ENCODE measurements around the gene NLRP14.

Gene NLRP14

GRCh38 chr11:7079545-7080135 is 59.4 kb downstream of the NLRP14 start:
- ATAC-seq = no peak
- no peak for TF ChIP-seq POU6F1 (CRISPR knock-in tag; IDR thresholded peaks at IDR 0.05; ENCODE audit: borderline replicate concordance, low read depth)
- TF ChIP-seq ARNTL (CRISPR knock-in tag; IDR thresholded peaks at IDR 0.05; ENCODE audit: borderline replicate concordance, low read depth) = no peak
- no peak for TF ChIP-seq ESRRG (CRISPR knock-in tag; IDR thresholded peaks at IDR 0.05)
- no peak for TF ChIP-seq ZNF8 (CRISPR knock-in tag; IDR thresholded peaks at IDR 0.05)
- no peak for TF ChIP-seq CREB5 (CRISPR knock-in tag; IDR thresholded peaks at IDR 0.05; ENCODE audit: low read depth)
- no peak for TF ChIP-seq TOX (CRISPR knock-in tag; IDR thresholded peaks at IDR 0.05; ENCODE audit: borderline replicate concordance)
- TF ChIP-seq TCF4 (CRISPR knock-in tag; IDR thresholded peaks at IDR 0.05; ENCODE audit: borderline replicate concordance) = no peak
- TF ChIP-seq ZNF70 (CRISPR knock-in tag; IDR thresholded peaks at IDR 0.05) = no peak
- TF ChIP-seq ZFP3 (CRISPR knock-in tag; IDR thresholded peaks at IDR 0.05) = no peak
- no peak for TF ChIP-seq ISL1 (CRISPR knock-in tag; IDR thresholded peaks at IDR 0.05)
- no peak for TF ChIP-seq ZNF565 (CRISPR knock-in tag; conservative IDR thresholded peaks at IDR 0.05; ENCODE audit: low read depth)
- no peak for TF ChIP-seq SNAI2 (CRISPR knock-in tag; IDR thresholded peaks at IDR 0.05)
- TF ChIP-seq PATZ1 (CRISPR knock-in tag; IDR thresholded peaks at IDR 0.05; ENCODE audit: borderline replicate concordance) = no peak
- no peak for TF ChIP-seq CSRNP3 (CRISPR knock-in tag; IDR thresholded peaks at IDR 0.05)
- no peak for TF ChIP-seq PPARA (CRISPR knock-in tag; IDR thresholded peaks at IDR 0.05; ENCODE audit: borderline replicate concordance)
- no peak for TF ChIP-seq ZFP30 (CRISPR knock-in tag; IDR thresholded peaks at IDR 0.05)
- no peak for TF ChIP-seq ZC3H10 (CRISPR knock-in tag; IDR thresholded peaks at IDR 0.05)
- TF ChIP-seq BACH2 (CRISPR knock-in tag; IDR thresholded peaks at IDR 0.05; ENCODE audit: borderline replicate concordance) = no peak
- no peak for TF ChIP-seq GLIS3 (CRISPR knock-in tag; IDR thresholded peaks at IDR 0.05)

- ATAC-seq = no peak
- TF ChIP-seq CSRNP3 (CRISPR knock-in tag; IDR thresholded peaks at IDR 0.05) (no peak), CSDC2 (CRISPR knock-in tag; IDR thresholded peaks at IDR 0.05) (no peak), CREB5 (CRISPR knock-in tag; IDR thresholded peaks at IDR 0.05; ENCODE audit: low read depth) (no peak), OSR1 (CRISPR knock-in tag; IDR thresholded peaks at IDR 0.05) (no peak), ESRRG (CRISPR knock-in tag; IDR thresholded peaks at IDR 0.05) (no peak), BACH2 (CRISPR knock-in tag; IDR thresholded peaks at IDR 0.05; ENCODE audit: borderline replicate concordance) (no peak), ZFP3 (CRISPR knock-in tag; IDR thresholded peaks at IDR 0.05) (no peak), TCF4 (CRISPR knock-in tag; IDR thresholded peaks at IDR 0.05; ENCODE audit: borderline replicate concordance) (no peak), GLIS3 (CRISPR knock-in tag; IDR thresholded peaks at IDR 0.05) (no peak), PATZ1 (CRISPR knock-in tag; IDR thresholded peaks at IDR 0.05; ENCODE audit: borderline replicate concordance) (no peak), ISL1 (CRISPR knock-in tag; IDR thresholded peaks at IDR 0.05) (no peak), RARB (CRISPR knock-in tag; IDR thresholded peaks at IDR 0.05) (no peak), ARNTL (CRISPR knock-in tag; IDR thresholded peaks at IDR 0.05; ENCODE audit: borderline replicate concordance, low read depth) (no peak), ZNF8 (CRISPR knock-in tag; IDR thresholded peaks at IDR 0.05) (no peak), ZNF70 (CRISPR knock-in tag; IDR thresholded peaks at IDR 0.05) (no peak), ZC3H10 (CRISPR knock-in tag; IDR thresholded peaks at IDR 0.05) (no peak), TSHZ2 (CRISPR knock-in tag; IDR thresholded peaks at IDR 0.05) (no peak)
These were observed 60.6 kb downstream of the NLRP14 start for GRCh38 chr11:7080900-7081299.
